A673 (cell line): Measurements from ENCODE around the gene AQP12A. TPM values are rescaled to one million over a fixed set of nuclear protein-coding genes. Genes with fewer than 3 reads are reported as not detected.

Experiments
- BruUV-seq: library from RNA; stranded (reverse); fragments of 400-500 nt; replicated peaks from 2 replicates; lab custom pipeline; 2021; lab: Mats Ljungman, UMichigan
- CTCF ChIA-PET: fragments of 300-600 bp; sonication (Branson Sonifier 250); formaldehyde crosslinking; loops from one replicate; lab custom pipeline; 2022; ENCODE audit warnings: antibody characterized with exemption; lab: Charles Lee
- POLR2A ChIA-PET: fragments of 300-600 bp; sonication (Branson Sonifier 250); formaldehyde crosslinking; loops from one replicate; lab custom pipeline; 2022; ENCODE audit warnings: antibody characterized with exemption; ENCODE audit not compliant: low non-redundant PET; lab: Charles Lee
- DNase-seq: peaks from one replicate; pipeline ENCODE4 v3.0.0-alpha.2; 2015; ENCODE audit warnings: low spot score
- H3K27ac ChIP-seq: fragments of 200-600 bp; sonication (generic); 2 replicates; pipeline ENCODE4 v1.5.1; 2016; ENCODE audit warnings: mixed run types, low read depth, mild to moderate bottlenecking, mixed read lengths, antibody characterized with exemption, low read length; ENCODE audit not compliant: poor library complexity, severe bottlenecking
- H3K27me3 ChIP-seq: fragments of 200-600 bp; sonication (generic); replicated peaks from 2 replicates; pipeline ENCODE4 v1.6.1; 2017; ENCODE audit warnings: mixed run types, low read depth, mild to moderate bottlenecking, mixed read lengths, antibody characterized with exemption, low read length; ENCODE audit not compliant: insufficient read depth, poor library complexity
- H3K36me3 ChIP-seq: fragments of 200-600 bp; sonication (generic); 2 replicates; pipeline ENCODE4 v1.6.1; 2016; ENCODE audit warnings: mixed run types, mild to moderate bottlenecking, mixed read lengths, antibody characterized with exemption, low read length; ENCODE audit not compliant: insufficient read depth, poor library complexity, severe bottlenecking
- H3K4me1 ChIP-seq: fragments of 200-600 bp; sonication (generic); 2 replicates; pipeline ENCODE4 v1.6.1; 2017; ENCODE audit warnings: mixed run types, mild to moderate bottlenecking, mixed read lengths, antibody characterized with exemption, low read length; ENCODE audit not compliant: insufficient read depth, poor library complexity, severe bottlenecking
- H3K4me3 ChIP-seq: fragments of 200-600 bp; sonication (generic); 2 replicates; pipeline ENCODE4 v1.5.1; 2016; ENCODE audit warnings: low read depth, mixed run types, mild to moderate bottlenecking, mixed read lengths, low read length; ENCODE audit not compliant: poor library complexity, severe bottlenecking
- H3K9me3 ChIP-seq: fragments of 200-600 bp; sonication (generic); 2 replicates; pipeline ENCODE4 v1.6.1; 2016; ENCODE audit warnings: mixed run types, low read depth, mild to moderate bottlenecking, mixed read lengths, antibody characterized with exemption, low read length; ENCODE audit not compliant: poor library complexity, severe bottlenecking
- CTCF ChIP-seq: fragments of 300-800, 200-600 bp; sonication (generic); conservative IDR thresholded peaks from 2 replicates; pipeline ENCODE4 v1.5.1; 2017; ENCODE audit warnings: low read depth, mild to moderate bottlenecking, antibody characterized with exemption, low read length, moderate library complexity, mixed read lengths
- EZH2 ChIP-seq: fragments of 200-600 bp; sonication (generic); IDR thresholded peaks from 2 replicates; pipeline ENCODE4 v1.6.1; 2017; ENCODE audit warnings: borderline replicate concordance, low read depth, mild to moderate bottlenecking, mixed read lengths, antibody characterized with exemption, low read length; ENCODE audit not compliant: poor library complexity, severe bottlenecking
- intact Hi-C: fragments of 100-400 bp; cut with micrococcal nuclease; formaldehyde crosslinking; loops from one replicate; pipeline ENCODE4 v1.10.0; 2022; ENCODE audit not compliant: unreplicated experiment
- total RNA-seq: library from RNA; stranded (reverse); gene quantifications from 2 replicates; pipeline ENCODE4 v1.2.3, GENCODE V29; 2021

AQP12A gene
- total RNA-seq, 1 experiment from 2014 or later: not detected

DNA sequence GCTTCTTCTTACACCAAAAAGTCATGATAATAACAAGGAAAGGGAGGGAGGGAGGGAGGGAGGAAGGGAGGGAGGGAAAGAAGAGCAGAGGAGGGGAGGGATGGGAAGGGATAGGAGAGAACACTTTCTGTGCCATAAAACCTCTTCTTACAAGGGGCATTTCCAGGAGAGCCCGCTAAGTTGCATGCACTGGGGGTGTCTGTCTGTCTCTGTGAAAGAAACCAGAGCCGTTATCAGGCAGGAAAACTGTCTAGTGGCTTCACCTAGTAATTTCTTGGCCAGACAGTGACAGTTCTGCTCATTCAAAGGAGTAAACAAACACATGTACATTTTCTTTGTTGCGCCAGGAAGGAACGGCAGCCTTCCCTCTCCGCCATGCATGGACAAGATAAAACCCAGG, 45.8 kb downstream of the AQP12A start:
- Histone ChIP-seq H3K27me3 (no peaks in the 10 kb centered on the region), H3K4me3 (no peak overlapping the region), H3K27ac (no peak overlapping the region), H3K36me3 (peaks cover 59% of the 10 kb centered on the region), H3K4me1 (no peaks in the 10 kb centered on the region), H3K9me3 (no peaks in the 10 kb centered on the region)
- CTCF ChIA-PET: no interaction called here
- POLR2A ChIA-PET: no interaction called here
- no peak for DNase-seq
- no TSS peak for BruUV-seq
- TF ChIP-seq CTCF (no peak), EZH2 (no peak)
- intact Hi-C loops: no loop called here

GRCh38 chr2:240737958-240738357, 46.3 kb downstream of the AQP12A start:
- BruUV-seq: no TSS peak
- CTCF ChIA-PET: no interaction called here
- POLR2A ChIA-PET: no interaction called here

DNA sequence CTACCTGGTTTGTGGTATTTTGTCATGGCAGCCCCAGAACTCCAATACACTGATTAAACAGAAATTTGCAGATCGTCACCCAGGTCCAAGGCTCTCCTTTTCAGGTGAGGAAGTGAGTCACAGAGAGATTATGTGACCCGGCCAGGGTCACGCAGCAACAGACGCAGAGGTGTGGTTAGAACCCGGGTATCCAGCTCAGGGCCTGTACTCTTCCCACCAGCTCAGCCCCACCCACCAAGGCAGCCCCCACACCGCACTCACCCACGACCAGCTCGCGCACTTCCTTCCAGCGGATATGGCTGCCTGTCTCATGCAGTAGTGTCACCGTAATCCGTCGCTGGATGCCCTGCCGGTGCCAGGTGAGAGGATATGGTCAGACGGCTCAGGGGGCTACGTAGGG, 48.1 kb downstream of the AQP12A start:
- peaks cover 69% of the 10 kb centered on the region for H3K36me3 ChIP-seq
- no TSS peak for BruUV-seq
- ChIA-PET POLR2A (no interaction called here), CTCF (no interaction called here)
- H3K27ac ChIP-seq: no peak overlapping the region
- no peaks in the 10 kb centered on the region for H3K4me1 ChIP-seq
- H3K27me3 ChIP-seq: no peaks in the 10 kb centered on the region
- DNase-seq: no peak
- H3K4me3 ChIP-seq: no peak overlapping the region
- TF ChIP-seq CTCF (no peak), EZH2 (no peak)
- intact Hi-C loops: no loop called here
- H3K9me3 ChIP-seq: no peaks in the 10 kb centered on the region

More at GRCh38 chr2:240737958-240738357, 46.3 kb downstream of the AQP12A start:
- H3K4me1 ChIP-seq: no peaks in the 10 kb centered on the region
- H3K27me3 ChIP-seq: no peaks in the 10 kb centered on the region
- no peaks in the 10 kb centered on the region for H3K9me3 ChIP-seq
- H3K4me3 ChIP-seq: no peak overlapping the region
- no peak overlapping the region for H3K27ac ChIP-seq
- peaks cover 62% of the 10 kb centered on the region for H3K36me3 ChIP-seq
- intact Hi-C loops: no loop called here
- no peak for TF ChIP-seq CTCF
- TF ChIP-seq EZH2: no peak
- DNase-seq: no peak
